ENCODE measurements around the gene EGLN3.

- TF ChIP-seq PATZ1 (CRISPR knock-in tag; IDR thresholded peaks at IDR 0.05), result no peak
- no peak for TF ChIP-seq SIN3A (IDR thresholded peaks at IDR 0.05; ENCODE audit: borderline replicate concordance, low read depth, low read length)
- no peak for TF ChIP-seq REST (IDR thresholded peaks at IDR 0.05; ENCODE audit: borderline replicate concordance in 1 of 2, low read depth in 1 of 2, low read length in 2 of 2)
- no peak for TF ChIP-seq POLR2A (IDR thresholded peaks at IDR 0.05; ENCODE audit: insufficient read depth in 1 of 2, low read depth in 2 of 2, low read length in 2 of 2)
- no peak for TF ChIP-seq ZBTB37 (CRISPR knock-in tag; IDR thresholded peaks at IDR 0.05)
- no peak for TF ChIP-seq ZNF782 (CRISPR knock-in tag; IDR thresholded peaks at IDR 0.05; ENCODE audit: borderline replicate concordance)
- no peak for TF ChIP-seq PCBP2 (optimal IDR thresholded peaks at IDR 0.05; ENCODE audit: low read depth, low read length, poor library complexity, severe bottlenecking)
- TF ChIP-seq EZH2 (conservative IDR thresholded peaks at IDR 0.05; ENCODE audit: low read depth, low read length), result no peak
- TF ChIP-seq NR3C1 (CRISPR knock-in tag; IDR thresholded peaks at IDR 0.05), result no peak
Measured at GRCh38 chr14:33891700-33892099, 59.2 kb downstream of the EGLN3 start.
